Rectal smooth muscle tissue (tissue), 1 donor: ENCODE results near the gene INSL6.
"Not testable (repeated sequence)": the region's sequence is repeated elsewhere in the genome, so short reads cannot be mapped to it uniquely, and the experiment has no call there.

ENCODE experiments used
- H3K27ac ChIP-seq: one replicate; pipeline ENCODE4 v1.7.0; 2013; ENCODE audit warnings: low read depth, low read length, inconsistent platforms
- H3K27me3 ChIP-seq: one replicate; pipeline ENCODE4 v1.7.0; 2013; ENCODE audit warnings: low read length; ENCODE audit not compliant: control insufficient read depth, insufficient read depth
- H3K36me3 ChIP-seq: one replicate; pipeline ENCODE4 v1.7.0; 2013; ENCODE audit warnings: low read length; ENCODE audit not compliant: control insufficient read depth, insufficient read depth
- H3K4me1 ChIP-seq: one replicate; pipeline ENCODE4 v1.7.0; 2013; ENCODE audit warnings: low read length; ENCODE audit not compliant: control insufficient read depth, insufficient read depth
- H3K4me3 ChIP-seq: one replicate; pipeline ENCODE4 v1.7.0; 2013; ENCODE audit warnings: low read length
- H3K9ac ChIP-seq: one replicate; pipeline ENCODE4 v1.7.0; 2013; ENCODE audit warnings: low read length

INSL6 gene, protein sequence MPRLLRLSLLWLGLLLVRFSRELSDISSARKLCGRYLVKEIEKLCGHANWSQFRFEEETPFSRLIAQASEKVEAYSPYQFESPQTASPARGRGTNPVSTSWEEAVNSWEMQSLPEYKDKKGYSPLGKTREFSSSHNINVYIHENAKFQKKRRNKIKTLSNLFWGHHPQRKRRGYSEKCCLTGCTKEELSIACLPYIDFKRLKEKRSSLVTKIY

DNA sequence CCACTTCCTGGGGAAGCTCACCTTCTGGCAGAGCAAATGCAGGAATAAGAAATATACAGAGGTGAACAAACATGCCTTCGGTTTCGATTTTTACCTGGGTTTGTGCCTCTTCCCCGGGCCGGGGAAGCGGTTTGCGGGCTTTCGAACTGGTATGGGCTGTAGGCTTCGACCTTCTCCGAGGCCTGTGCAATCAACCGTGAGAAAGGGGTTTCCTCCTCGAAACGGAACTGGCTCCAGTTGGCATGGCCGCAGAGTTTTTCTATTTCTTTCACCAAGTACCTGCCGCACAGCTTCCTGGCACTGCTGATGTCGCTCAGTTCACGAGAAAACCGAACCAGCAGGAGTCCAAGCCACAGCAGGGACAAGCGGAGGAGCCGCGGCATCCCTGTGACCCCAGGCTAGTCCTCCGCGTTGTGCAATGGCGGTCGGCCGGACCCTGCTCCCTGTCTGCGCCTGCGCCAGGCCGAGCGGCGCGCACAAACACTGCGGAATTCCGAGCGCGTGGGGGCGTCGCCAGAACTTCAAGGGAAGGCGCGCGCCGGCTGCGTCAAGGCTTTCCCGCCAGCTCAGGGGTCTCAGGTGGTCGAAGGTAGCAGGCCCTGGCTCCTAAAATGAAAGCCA lies at the start of gene INSL6:
Gene INSL6 (minus strand): TSS at position 420 of the 621 bp plus-strand sequence. CDS start 37 bp downstream, at position 383.
- H3K36me3 ChIP-seq = no peaks in the 10 kb centered on the region
- H3K27ac ChIP-seq = no peak within 1 kb of the TSS
- H3K27me3 ChIP-seq = no peaks in the 10 kb centered on the region
- H3K9ac ChIP-seq = no peak within 1 kb of the TSS
- H3K4me1 ChIP-seq = no peaks in the 10 kb centered on the region
- H3K4me3 ChIP-seq = no peak within 1 kb of the TSS

DNA sequence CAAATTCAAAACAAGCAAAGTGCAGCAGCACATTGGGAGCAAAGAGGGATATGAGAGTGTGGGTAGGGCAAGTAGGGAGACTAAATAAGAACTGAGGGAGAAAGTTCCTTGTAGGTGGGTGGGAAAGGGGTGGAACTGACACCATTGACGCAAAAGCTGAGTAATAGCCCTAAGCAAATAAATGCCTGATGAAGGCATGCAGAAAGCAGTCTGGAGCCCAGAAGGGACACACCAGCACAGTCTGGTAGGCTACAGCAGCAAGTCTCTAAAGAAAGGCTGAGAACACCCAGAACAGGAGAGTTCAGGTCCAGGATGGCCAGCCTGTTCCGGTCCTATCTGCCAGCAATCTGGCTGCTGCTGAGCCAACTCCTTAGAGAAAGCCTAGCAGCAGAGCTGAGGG lies 45.8 kb upstream of the INSL6 start, which contains the start of gene INSL4:
Gene INSL4 (plus strand): TSS at position 208 of the 400 bp plus-strand sequence. CDS start 105 bp downstream, at position 313.
- Histone ChIP-seq H3K9ac (no peak within 1 kb of the TSS), H3K36me3 (no peaks in the 10 kb centered on the region), H3K4me3 (no peak within 1 kb of the TSS), H3K4me1 (no peaks in the 10 kb centered on the region), H3K27me3 (no peaks in the 10 kb centered on the region), H3K27ac (no peak within 1 kb of the TSS)

DNA sequence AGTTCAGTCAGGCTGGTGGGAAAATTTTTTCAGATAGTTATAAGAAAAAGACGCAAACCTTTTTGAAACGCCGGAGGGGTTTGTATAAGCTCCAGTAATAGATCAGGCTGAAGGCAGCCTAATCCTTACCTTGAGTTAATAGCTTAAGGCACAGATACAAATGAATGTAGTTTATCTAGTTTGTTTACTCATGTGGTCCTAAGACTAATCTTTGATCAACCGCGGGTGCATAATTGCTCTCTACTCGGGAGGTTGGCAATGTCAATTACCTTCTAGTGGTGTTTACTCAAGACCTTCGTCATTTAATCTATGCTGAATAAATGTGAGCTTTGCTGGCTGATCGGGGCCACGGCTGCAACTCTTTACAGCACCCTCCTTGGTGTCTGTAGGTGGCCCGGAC lies 45.1 kb upstream of the INSL6 start:
- no peaks in the 10 kb centered on the region for H3K4me1 ChIP-seq
- no peaks in the 10 kb centered on the region for H3K27me3 ChIP-seq
- H3K27ac ChIP-seq = no peak overlapping the region
- H3K9ac ChIP-seq = no peak overlapping the region
- no peaks in the 10 kb centered on the region for H3K36me3 ChIP-seq
- H3K4me3 ChIP-seq = no peak overlapping the region

DNA sequence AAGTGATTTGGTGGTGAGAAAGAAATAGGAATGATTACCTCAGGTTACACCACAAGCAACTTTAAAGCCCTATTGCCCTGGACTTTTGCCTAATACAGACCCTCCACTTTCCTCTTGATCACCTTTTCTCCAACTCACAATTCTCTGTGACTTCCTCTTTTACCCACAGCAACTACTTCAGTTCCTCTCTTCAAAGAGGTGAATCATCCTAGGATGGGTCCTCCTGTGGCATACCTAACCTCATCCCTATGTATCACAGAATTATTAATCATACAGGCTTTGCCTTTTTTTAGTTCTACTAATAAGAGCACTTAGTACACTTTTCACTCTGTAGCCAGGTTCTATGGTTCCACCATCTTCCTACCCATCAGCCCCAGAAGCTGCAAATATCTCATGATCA lies 19.6 kb upstream of the INSL6 start:
- H3K27ac ChIP-seq = no peak overlapping the region

DNA sequence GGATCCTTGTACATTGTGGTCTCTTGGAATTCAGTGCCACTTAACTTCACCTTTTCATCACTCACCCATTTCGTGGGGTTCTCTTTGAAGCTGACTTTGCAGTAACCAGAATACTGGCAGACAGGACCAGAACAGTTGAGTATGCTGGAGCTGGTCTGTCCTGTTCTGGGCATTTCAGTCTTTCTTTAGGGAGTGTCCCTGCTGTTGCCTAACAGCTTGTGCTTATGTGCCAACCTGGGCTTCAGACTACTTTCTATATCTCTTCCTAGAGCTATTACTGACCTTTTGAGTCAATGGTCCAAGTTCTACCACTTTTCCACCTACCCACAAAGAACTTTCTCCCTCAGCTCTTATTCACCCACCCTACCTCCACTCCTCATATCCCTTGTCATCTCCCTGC lies 10.0 kb upstream of the INSL6 start:
- Histone ChIP-seq H3K36me3 (no peaks in the 10 kb centered on the region), H3K4me1 (no peaks in the 10 kb centered on the region), H3K4me3 (no peak overlapping the region), H3K9ac (no peak overlapping the region), H3K27ac (no peak overlapping the region), H3K27me3 (no peaks in the 10 kb centered on the region)

More for the DNA sequence above, 19.6 kb upstream of the INSL6 start:
- Histone ChIP-seq H3K27me3 (no peaks in the 10 kb centered on the region), H3K4me3 (no peak overlapping the region), H3K4me1 (no peaks in the 10 kb centered on the region), H3K36me3 (no peaks in the 10 kb centered on the region), H3K9ac (no peak overlapping the region)

DNA sequence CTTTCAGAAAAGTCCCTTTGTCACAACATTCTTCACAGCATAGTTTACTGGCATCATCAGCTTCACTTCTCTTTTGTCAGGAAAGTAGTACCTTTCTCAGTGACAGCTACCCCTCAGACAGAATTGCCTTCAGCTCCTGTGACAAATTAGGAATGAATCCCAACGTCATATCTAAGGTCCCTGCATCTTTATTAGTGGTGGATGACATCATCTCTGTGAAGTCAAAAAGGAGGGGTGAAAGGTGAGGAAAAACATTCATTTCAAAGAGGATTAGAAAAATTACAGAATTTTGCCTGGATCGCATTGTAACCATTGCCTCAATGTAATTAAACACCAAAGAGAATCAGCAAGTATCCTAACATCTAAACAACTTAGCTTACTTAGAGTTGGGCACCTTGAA lies 7.9 kb upstream of the INSL6 start:
- Histone ChIP-seq H3K36me3 (no peaks in the 10 kb centered on the region), H3K4me1 (no peaks in the 10 kb centered on the region), H3K27ac (no peak overlapping the region), H3K9ac (no peak overlapping the region), H3K4me3 (no peak overlapping the region), H3K27me3 (no peaks in the 10 kb centered on the region)

DNA sequence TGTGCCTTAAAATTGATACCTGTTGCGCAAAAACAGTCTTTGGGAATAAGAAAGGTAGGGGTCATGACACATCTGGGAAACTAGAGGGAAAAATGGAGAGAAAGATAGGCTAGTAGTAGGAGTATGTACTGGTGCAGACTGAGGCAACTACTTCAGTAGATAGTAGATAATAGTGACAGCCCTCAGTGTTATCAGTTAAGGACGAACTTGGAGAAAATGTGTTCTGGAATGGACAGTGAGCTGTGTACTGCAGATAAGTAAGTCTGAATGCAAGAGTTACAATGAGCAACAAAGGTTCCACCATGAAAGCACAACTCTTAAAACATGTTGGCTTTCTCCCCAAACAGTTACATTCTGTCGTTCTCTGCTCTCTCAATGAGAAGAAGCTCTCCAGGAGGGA lies 6.5 kb upstream of the INSL6 start:
- H3K4me1 ChIP-seq = no peaks in the 10 kb centered on the region
- H3K4me3 ChIP-seq = no peak overlapping the region
- no peaks in the 10 kb centered on the region for H3K36me3 ChIP-seq
- no peaks in the 10 kb centered on the region for H3K27me3 ChIP-seq
- no peak overlapping the region for H3K27ac ChIP-seq
- H3K9ac ChIP-seq = no peak overlapping the region

DNA sequence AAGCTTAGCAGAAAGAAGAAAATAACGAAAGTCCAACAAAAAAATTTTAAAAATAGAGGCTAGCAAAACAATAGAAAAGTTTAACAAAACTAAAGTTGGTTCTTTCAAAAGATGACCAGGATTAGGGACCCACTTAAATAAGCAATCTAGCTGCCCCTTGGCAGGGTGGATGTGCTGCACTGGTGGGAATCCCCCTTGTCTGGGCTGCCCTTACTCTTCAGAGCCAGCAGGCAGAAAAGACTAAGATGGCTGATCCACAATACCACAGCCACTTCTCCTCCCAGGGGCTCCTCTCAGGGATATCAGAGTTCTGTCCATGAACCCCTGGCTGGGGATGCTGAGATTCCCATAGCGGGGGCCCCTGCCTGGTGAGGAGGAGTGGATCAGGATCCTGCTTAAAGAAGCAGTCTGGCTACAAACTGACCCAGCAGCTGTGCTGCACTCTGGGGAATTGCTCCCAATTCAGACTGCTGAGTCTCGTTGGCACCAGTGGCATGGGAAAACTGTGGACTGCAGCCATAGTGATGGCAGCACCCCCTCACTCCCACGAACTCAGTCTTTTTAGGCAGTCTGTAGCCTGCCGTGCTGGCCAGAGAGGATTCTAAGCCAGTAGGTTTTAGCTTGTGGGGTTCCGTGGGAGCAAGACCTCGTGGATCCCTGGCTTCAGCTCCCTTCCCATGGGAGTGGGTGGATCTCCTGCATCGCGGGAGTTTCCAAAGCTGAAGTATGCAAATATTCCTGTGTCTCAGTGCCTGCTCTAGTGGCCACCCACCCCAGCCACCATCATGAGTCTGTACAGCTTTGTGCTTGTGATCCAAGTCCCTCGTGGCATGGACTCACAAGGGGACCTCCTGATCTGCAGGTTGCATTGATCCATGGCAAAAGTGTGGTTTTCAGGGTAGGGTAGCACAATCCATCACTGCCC lies 2.9 kb upstream of the INSL6 start:
- Histone ChIP-seq H3K4me1 (no peaks in the 10 kb centered on the region), H3K36me3 (no peaks in the 10 kb centered on the region), H3K27ac (no peak overlapping the region), H3K27me3 (no peaks in the 10 kb centered on the region), H3K4me3 (no peak overlapping the region), H3K9ac (no peak overlapping the region)

DNA sequence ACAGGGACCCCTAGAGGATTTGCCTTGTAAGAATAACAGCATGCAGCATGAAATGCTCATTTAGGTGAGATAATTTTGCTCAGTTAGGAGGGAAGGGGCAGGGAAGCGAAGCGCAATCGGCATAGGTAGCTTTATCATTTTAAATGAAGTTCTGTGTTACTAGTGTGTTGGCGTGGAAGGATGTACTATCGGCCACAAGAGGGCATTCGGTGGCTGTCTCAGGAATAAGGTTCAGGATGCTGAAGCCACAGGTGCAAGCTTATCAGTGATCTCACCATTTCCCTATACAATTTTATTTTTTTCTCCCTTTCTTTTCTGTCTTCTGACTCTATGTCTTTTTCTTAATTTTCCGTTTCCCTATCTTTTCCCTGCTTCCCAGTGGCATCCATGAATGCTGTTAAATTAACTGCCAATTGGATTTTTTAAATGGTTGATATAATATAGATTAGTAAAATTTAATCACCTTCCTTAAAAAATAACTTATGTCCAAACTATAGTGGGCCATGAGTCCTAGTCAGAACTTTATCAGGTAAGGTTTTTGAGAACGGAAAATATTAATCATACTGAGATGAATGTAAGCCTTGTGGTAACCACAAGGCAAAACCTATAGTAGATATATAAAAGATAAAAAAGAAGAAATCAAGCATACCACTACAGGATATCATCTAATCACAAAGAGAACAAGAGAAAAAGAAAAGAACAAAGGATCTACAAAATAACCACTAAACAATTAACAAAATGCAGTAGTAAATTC lies 1.2 kb upstream of the INSL6 start:
- Histone ChIP-seq H3K27me3 (no peaks in the 10 kb centered on the region), H3K4me3 (no peak overlapping the region), H3K27ac (no peak overlapping the region), H3K9ac (no peak overlapping the region), H3K4me1 (no peaks in the 10 kb centered on the region), H3K36me3 (no peaks in the 10 kb centered on the region)

DNA sequence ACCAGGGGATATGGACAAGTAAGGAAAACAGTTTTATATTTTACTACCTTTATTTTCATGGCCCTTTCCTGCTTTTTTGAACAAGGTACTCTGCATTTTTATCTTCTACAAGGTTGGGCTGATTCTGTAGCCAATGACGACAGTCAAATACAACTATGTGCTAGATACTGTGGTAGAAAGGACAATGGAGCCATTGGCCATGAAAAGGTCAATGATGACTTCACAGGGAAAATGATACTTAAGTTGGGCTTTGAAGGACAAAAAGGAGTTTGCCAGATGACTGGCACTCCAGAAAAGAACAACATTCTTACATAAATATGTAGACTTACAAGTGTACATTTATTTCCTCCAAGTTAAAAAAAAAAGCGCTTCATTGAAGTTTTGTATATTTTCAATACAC lies 663 bp downstream of the INSL6 start:
- Histone ChIP-seq H3K27me3 (no peaks in the 10 kb centered on the region), H3K9ac (no peak overlapping the region), H3K4me1 (no peaks in the 10 kb centered on the region), H3K27ac (no peak overlapping the region), H3K4me3 (no peak overlapping the region), H3K36me3 (no peaks in the 10 kb centered on the region)

DNA sequence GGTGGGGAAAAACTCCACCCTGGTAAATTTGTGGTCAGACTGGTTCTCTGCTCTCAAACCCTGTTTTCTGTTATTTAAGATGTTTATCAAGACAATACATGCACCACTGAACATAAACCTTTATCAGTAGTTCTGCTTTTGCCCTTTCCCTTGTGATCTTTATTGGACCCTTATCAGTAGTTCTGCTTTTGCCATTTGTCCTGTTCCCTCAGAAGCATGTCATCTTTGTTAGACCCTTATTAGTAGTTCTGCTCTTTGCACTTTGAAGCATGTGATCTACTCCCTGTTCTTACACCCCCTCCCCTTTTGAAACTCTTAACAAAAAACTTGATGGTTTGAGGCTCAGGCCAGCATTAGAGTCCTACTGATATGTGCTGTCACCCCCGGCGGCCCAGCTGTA lies 4.8 kb downstream of the INSL6 start:
- H3K27ac ChIP-seq, H3K36me3 ChIP-seq, H3K9ac ChIP-seq, H3K27me3 ChIP-seq, H3K4me1 ChIP-seq, H3K4me3 ChIP-seq: not testable (repeated sequence)
